GM12874 (cell line): ENCODE measurements around the gene RPL22L1.

Experiments used
- CTCF ChIP-seq: IDR thresholded peaks from 2 replicates; pipeline ENCODE4 v1.5.1; 2011; ENCODE audit warnings: low read depth, mild to moderate bottlenecking, control low read depth, low read length, moderate library complexity; ENCODE audit not compliant: insufficient read depth

Gene RPL22L1

GRCh38 chr3:170869645-170870593, at the start of gene RPL22L1:
Gene RPL22L1, minus strand, starts transcription at chr3:170870195. Its CDS starts 28 bp downstream, at chr3:170870167.
- TF ChIP-seq CTCF, result 0 out of 2 replicates have a peak, but pooled peaks have one; percentile 2

DNA sequence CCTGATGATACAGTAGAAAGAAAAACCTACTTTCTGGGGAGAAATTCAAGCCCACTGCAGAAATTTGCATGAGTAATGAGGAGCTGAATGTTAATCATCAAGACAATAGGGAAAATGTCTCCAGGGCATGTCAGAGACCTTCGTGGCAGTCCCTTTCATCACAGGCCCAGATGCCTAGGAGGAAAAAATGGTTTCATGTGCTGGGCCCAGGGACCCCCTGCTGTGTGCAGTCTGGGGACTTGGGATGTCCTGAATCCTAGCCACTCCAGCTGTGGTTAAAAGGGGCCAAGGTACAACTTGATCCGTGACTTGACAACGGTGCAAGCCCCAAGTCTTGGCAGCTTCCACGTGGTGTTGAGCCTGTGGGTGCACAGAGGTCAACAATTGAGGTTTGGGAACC, 48.7 kb upstream of the RPL22L1 start:
- TF ChIP-seq CTCF, result no peak

DNA sequence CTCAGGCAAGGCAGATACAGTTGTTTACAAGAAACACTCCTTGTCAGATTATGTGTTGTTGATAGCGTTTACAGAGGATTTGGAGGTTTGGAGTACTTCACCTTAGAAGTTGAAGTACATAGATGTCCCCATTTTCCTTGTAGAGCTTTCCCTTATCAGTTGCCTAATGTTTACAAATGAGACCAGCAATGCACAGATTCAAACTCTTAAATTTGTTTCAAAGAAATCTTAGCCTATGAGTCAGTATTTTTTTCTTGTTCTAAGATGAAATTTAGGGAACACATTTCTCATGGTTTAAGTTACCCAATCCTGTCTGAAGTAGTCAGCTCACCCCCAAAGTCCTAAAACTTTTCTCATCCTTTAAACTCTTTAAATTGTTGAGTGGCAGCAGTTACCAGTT, 44.7 kb upstream of the RPL22L1 start:
- TF ChIP-seq CTCF, result no peak

GRCh38 chr3:170914212-170914611, 44.2 kb upstream of the RPL22L1 start:
- TF ChIP-seq CTCF, result no peak

GRCh38 chr3:170911051-170911450, 41.1 kb upstream of the RPL22L1 start:
- no peak for TF ChIP-seq CTCF

DNA sequence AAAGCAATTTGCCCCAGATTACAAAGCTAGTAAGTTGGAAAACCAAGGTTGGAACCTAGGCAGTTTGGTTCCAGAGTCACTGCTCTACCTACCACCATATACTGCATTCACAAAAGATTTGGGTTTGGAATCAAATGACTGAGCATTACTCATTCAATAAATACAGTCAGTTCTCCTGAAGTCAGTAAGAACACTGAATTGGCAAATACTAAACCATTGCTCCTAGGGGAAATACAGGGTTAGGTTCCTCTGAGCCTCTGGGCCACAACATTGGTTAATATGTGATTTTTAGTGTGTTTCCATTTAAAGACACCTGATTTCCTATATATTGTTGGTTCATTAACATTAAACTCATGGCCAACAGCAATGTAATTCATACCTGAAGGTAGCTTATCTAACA, 40.5 kb upstream of the RPL22L1 start:
- TF ChIP-seq CTCF, result no peak

GRCh38 chr3:170909129-170909903, 39.3 kb upstream of the RPL22L1 start:
- TF ChIP-seq CTCF, result no peak
